Cardiac muscle cell (in vitro differentiated cells and primary cell): ENCODE measurements around the gene DLG4. TPM values are rescaled to one million over a fixed set of nuclear protein-coding genes. Genes with fewer than 3 reads are reported as not detected.
A peak's percentile ranks its signal among the peaks of the same experiment; 100 is the strongest.

Experiments used
- DNase-seq, 2 donors: peaks; one replicate each; pipeline versions ENCODE4 v3.0.0 to v3.0.0-alpha.2; 2010 to 2017; ENCODE audit warnings: low read depth in 1 of 2, low spot score in 1 of 2
- H3K27ac ChIP-seq: fragments of 200-600 bp; sonication (generic); 2 replicates; pipeline ENCODE4 v1.5.1; 2016
- H3K27me3 ChIP-seq: fragments of 200-600 bp; sonication (generic); 2 replicates; pipeline ENCODE4 v1.6.0; 2016; ENCODE audit warnings: control low read depth
- H3K36me3 ChIP-seq: fragments of 200-600 bp; sonication (generic); 2 replicates; pipeline ENCODE4 v1.5.1; 2016; ENCODE audit warnings: control low read depth
- H3K4me1 ChIP-seq: fragments of 200-600 bp; sonication (generic); 2 replicates; pipeline ENCODE4 v1.8.1; 2017; ENCODE audit warnings: low read depth, mild to moderate bottlenecking, mixed run types
- H3K4me3 ChIP-seq: fragments of 200-600 bp; sonication (generic); 2 replicates; pipeline ENCODE4 v1.5.1; 2016; ENCODE audit warnings: mild to moderate bottlenecking
- H3K9me3 ChIP-seq: fragments of 200-600 bp; sonication (generic); 2 replicates; pipeline ENCODE4 v1.5.1; 2017; ENCODE audit warnings: low read depth, mild to moderate bottlenecking, control low read depth
- polyA plus RNA-seq: library from polyadenylated mRNA; unstranded; fragments of >200 nt; fragmentation: Nextera tagmentation; extraction: Ambion mirVana; gene quantifications from 2 replicates; pipeline ENCODE4 v1.2.1, GENCODE V29; 2016
- total RNA-seq: library from RNA; depleted of rRNA; stranded (reverse); fragments of >200 nt; gene quantifications from 2 replicates; pipeline ENCODE4 v1.2.3, GENCODE V29; 2016
- TF ChIP-seq, protein P1 (sequence below): IDR thresholded peaks from 2 replicates; pipeline ENCODE4 v1.5.1; 2012; ENCODE audit warnings: low read depth, mild to moderate bottlenecking, low read length

DLG4 gene
- total and polyA plus RNA-seq, 2 experiments from 2014 or later, result 6.8 to 40.6 TPM

- peaks cover 15% of the 10 kb centered on the region for H3K27me3 ChIP-seq
- H3K4me3 ChIP-seq, result no peak overlapping the region
- H3K27ac ChIP-seq, result no peak overlapping the region
- H3K4me1 ChIP-seq, result peaks cover 5% of the 10 kb centered on the region
- TF ChIP-seq, protein P1, sequence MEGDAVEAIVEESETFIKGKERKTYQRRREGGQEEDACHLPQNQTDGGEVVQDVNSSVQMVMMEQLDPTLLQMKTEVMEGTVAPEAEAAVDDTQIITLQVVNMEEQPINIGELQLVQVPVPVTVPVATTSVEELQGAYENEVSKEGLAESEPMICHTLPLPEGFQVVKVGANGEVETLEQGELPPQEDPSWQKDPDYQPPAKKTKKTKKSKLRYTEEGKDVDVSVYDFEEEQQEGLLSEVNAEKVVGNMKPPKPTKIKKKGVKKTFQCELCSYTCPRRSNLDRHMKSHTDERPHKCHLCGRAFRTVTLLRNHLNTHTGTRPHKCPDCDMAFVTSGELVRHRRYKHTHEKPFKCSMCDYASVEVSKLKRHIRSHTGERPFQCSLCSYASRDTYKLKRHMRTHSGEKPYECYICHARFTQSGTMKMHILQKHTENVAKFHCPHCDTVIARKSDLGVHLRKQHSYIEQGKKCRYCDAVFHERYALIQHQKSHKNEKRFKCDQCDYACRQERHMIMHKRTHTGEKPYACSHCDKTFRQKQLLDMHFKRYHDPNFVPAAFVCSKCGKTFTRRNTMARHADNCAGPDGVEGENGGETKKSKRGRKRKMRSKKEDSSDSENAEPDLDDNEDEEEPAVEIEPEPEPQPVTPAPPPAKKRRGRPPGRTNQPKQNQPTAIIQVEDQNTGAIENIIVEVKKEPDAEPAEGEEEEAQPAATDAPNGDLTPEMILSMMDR, result no peak
- H3K9me3 ChIP-seq, result no peaks in the 10 kb centered on the region
- DNase-seq, result no peak
- peaks cover 22% of the 10 kb centered on the region for H3K36me3 ChIP-seq
Observed at GRCh38 chr17:7256766-7257456, 37.3 kb upstream of the DLG4 start.

DNA sequence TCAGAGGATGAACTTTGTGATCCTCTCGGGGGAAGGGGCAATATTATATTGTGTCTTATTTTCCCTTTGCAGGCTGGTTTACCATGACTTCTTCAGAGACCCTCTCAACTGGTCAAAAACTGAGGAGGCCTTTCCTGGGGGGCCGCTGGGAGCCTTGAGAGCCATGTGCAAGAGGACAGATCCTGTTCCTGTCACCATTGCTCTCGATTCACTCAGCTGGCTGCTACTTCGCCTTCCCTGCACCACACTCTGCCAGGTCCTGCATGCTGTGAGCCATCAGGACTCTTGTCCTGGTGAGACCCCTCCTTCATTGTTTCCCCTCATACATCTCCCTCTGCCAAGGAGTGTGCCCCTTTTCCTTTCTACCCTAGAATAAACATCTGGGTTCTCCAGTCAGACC is 34.9 kb upstream of the DLG4 start:
- Histone ChIP-seq H3K4me3 (no peak overlapping the region), H3K27me3 (no peaks in the 10 kb centered on the region), H3K36me3 (peaks cover 22% of the 10 kb centered on the region), H3K9me3 (no peaks in the 10 kb centered on the region), H3K27ac (no peak overlapping the region), H3K4me1 (peaks cover 8% of the 10 kb centered on the region)
- TF ChIP-seq, protein P1, result no peak
- DNase-seq, result no peak

DNA sequence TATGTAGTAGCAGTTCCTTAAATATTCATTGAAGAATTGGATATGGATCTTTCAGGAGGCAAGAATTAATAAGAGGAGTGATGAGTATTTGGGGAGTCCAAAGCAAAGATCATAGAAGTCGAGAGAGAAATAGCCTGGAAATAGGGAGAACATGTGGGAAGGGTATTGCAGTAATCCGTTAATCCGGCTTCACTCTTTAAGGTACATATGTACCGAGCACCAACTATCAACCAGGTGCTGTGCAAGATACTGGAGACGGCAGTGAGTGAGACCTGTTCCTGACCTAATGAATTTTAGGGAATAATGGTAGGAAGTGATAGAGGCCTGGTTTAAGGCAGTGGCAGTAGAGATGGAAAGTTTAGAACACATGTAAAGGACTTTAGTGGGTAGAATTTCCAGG is 33.4 kb upstream of the DLG4 start:
- DNase-seq, result no peak
- peaks cover 19% of the 10 kb centered on the region for H3K4me1 ChIP-seq
- TF ChIP-seq, protein P1, result no peak
- peak overlapping the region; percentile 99 for H3K27ac ChIP-seq
- peak overlapping the region; percentile 69 for H3K4me3 ChIP-seq
- H3K36me3 ChIP-seq, result peaks cover 14% of the 10 kb centered on the region
- H3K27me3 ChIP-seq, result no peaks in the 10 kb centered on the region
- no peaks in the 10 kb centered on the region for H3K9me3 ChIP-seq

GRCh38 chr17:7252176-7253043 is 32.8 kb upstream of the DLG4 start, which contains the start of gene ELP5:
TSS of gene ELP5 (plus strand) at chr17:7252215. CDS start at chr17:7252551, 336 bp downstream.
- Histone ChIP-seq H3K4me3 (peak within 1 kb of the TSS; percentile 69), H3K27ac (peak within 1 kb of the TSS; percentile 99), H3K9me3 (no peaks in the 10 kb centered on the region), H3K36me3 (peaks cover 9% of the 10 kb centered on the region), H3K27me3 (no peaks in the 10 kb centered on the region), H3K4me1 (peaks cover 19% of the 10 kb centered on the region)
- TF ChIP-seq, protein P1, result peak; percentile 10
- DNase-seq, result peak; percentile 94 to 97

DNA sequence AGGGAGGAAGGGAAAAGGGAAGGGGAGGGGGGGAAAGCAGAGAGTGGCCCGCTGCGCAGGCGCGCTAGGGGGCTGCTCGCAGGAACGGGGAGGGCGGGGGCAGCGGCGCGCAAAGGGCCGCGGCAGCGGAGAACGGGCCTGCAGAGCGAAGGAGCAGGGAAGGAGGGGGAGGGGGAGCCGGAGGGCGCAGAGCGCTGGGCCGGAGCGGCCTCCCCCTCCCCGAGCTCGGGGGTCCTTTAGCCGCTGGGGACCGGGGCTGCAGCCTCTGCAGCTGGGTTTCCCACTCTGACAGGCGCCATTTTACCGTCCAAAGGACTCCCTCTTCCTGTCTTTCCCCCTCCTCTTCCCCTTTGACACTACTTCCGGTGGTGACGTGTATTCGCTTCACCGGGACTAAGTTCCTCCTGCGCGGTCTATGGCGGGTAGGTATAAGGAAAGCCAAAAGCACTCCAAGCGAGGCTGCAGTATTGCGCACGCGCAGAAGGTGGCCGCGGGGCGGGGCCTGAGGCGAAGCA is 32.1 kb upstream of the DLG4 start, which contains the start of gene CTDNEP1:
Gene CTDNEP1 (minus strand): TSS at position 74 of the 515 bp plus-strand sequence. CDS start 438 bp downstream, outside the sequence.
- peaks cover 8% of the 10 kb centered on the region for H3K36me3 ChIP-seq
- H3K27ac ChIP-seq, result peak within 1 kb of the TSS; percentile 99
- peaks cover 19% of the 10 kb centered on the region for H3K4me1 ChIP-seq
- peak within 1 kb of the TSS; percentile 69 for H3K4me3 ChIP-seq
- TF ChIP-seq, protein P1, result no peak
- peak; percentile 98 to 100 for DNase-seq
- H3K27me3 ChIP-seq, result no peaks in the 10 kb centered on the region
- H3K9me3 ChIP-seq, result no peaks in the 10 kb centered on the region
